Stromal cell of bone marrow (primary cell): ENCODE data around the gene PLSCR5.

Experiments
- DNase-seq: peaks from one replicate; pipeline ENCODE4 v3.0.0-alpha.2; 2012; ENCODE audit warnings: low read depth

Gene PLSCR5

GRCh38 chr3:146605106-146605505 is at the start of gene PLSCR5:
TSS of gene PLSCR5 (minus strand) at chr3:146605346. CDS start at chr3:146605212, 134 bp downstream.
- no peak for DNase-seq

GRCh38 chr3:146653978-146654377 is 48.8 kb upstream of the PLSCR5 start:
- DNase-seq: no peak

- peak; percentile 21 for DNase-seq
Observed at GRCh38 chr3:146650691-146651442, 45.7 kb upstream of the PLSCR5 start.

- DNase-seq: no peak
Observed at GRCh38 chr3:146646261-146646660, 41.1 kb upstream of the PLSCR5 start.

GRCh38 chr3:146640955-146641867 is 36.1 kb upstream of the PLSCR5 start:
- DNase-seq: peak; percentile 34

- no peak for DNase-seq
Observed at GRCh38 chr3:146640361-146640760, 35.2 kb upstream of the PLSCR5 start.

GRCh38 chr3:146638718-146639117 is 33.6 kb upstream of the PLSCR5 start:
- DNase-seq: no peak

GRCh38 chr3:146637871-146638270 is 32.7 kb upstream of the PLSCR5 start:
- no peak for DNase-seq

- DNase-seq: no peak
Observed at GRCh38 chr3:146636881-146637280, 31.7 kb upstream of the PLSCR5 start.

- no peak for DNase-seq
Observed at GRCh38 chr3:146634346-146634745, 29.2 kb upstream of the PLSCR5 start.

- DNase-seq: no peak
Observed at GRCh38 chr3:146628671-146629070, 23.5 kb upstream of the PLSCR5 start.

- no peak for DNase-seq
Observed at GRCh38 chr3:146626403-146627122, 21.4 kb upstream of the PLSCR5 start.

GRCh38 chr3:146625186-146625775 is 20.1 kb upstream of the PLSCR5 start:
- peak; percentile 9 for DNase-seq

GRCh38 chr3:146621723-146622122 is 16.6 kb upstream of the PLSCR5 start:
- no peak for DNase-seq

- no peak for DNase-seq
Observed at GRCh38 chr3:146612015-146612414, 6.9 kb upstream of the PLSCR5 start.

- DNase-seq: no peak
Observed at GRCh38 chr3:146611096-146611495, 6.0 kb upstream of the PLSCR5 start.

GRCh38 chr3:146598535-146598934 is 6.6 kb downstream of the PLSCR5 start:
- no peak for DNase-seq

- peak; percentile 11 for DNase-seq
Observed at GRCh38 chr3:146594843-146595482, 10.2 kb downstream of the PLSCR5 start.

- no peak for DNase-seq
Observed at GRCh38 chr3:146593776-146594175, 11.4 kb downstream of the PLSCR5 start.

- peak; percentile 9 for DNase-seq
Observed at GRCh38 chr3:146590521-146590920, 14.6 kb downstream of the PLSCR5 start.

GRCh38 chr3:146589899-146590508 is 15.1 kb downstream of the PLSCR5 start:
- DNase-seq: peak; percentile 37
